ENCODE measurements around the gene MVK.

DNA sequence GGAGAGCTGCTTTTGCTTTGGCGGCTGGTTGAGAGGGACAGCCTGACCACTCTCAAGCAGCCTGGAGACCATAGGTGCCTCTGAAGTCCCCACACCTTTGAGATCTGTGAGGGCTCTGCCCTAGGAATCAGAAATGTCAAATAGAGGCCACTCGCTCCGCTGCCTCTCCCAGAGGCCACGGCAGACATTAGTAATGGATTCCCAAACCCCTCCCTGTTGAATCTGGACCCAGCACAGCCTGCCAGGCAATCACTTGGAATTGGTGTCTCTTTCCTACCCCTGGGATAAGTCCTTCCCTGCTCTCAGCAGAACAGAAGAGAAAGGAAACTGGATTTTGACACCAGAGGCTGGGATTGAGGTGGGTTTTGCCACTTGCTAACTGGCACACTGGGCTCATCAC is 25.3 kb upstream of the MVK start:
- TF ChIP-seq, protein P1, sequence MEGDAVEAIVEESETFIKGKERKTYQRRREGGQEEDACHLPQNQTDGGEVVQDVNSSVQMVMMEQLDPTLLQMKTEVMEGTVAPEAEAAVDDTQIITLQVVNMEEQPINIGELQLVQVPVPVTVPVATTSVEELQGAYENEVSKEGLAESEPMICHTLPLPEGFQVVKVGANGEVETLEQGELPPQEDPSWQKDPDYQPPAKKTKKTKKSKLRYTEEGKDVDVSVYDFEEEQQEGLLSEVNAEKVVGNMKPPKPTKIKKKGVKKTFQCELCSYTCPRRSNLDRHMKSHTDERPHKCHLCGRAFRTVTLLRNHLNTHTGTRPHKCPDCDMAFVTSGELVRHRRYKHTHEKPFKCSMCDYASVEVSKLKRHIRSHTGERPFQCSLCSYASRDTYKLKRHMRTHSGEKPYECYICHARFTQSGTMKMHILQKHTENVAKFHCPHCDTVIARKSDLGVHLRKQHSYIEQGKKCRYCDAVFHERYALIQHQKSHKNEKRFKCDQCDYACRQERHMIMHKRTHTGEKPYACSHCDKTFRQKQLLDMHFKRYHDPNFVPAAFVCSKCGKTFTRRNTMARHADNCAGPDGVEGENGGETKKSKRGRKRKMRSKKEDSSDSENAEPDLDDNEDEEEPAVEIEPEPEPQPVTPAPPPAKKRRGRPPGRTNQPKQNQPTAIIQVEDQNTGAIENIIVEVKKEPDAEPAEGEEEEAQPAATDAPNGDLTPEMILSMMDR (conservative IDR thresholded peaks at IDR 0.05; ENCODE audit: low read length), result no peak
- no peak for TF ChIP-seq EZH2phosphoT487 (IDR thresholded peaks at IDR 0.05; ENCODE audit: borderline replicate concordance)
